MM.1S (cell line): Measurements from ENCODE around the gene EVL.

Experiments used
- DNase-seq: peaks from one replicate; pipeline ENCODE4 v3.0.0-alpha.2; 2015
- H2AFZ ChIP-seq: fragments of 300-600 bp; sonication (generic); 2 replicates; pipeline ENCODE4 v1.6.0; 2016; ENCODE audit warnings: antibody characterized with exemption, low read length
- H3F3A ChIP-seq: fragments of 300-600 bp; sonication (generic); 2 replicates; pipeline ENCODE4 v1.6.1; 2016; ENCODE audit warnings: mild to moderate bottlenecking, antibody characterized with exemption, low read length, moderate library complexity, mixed read lengths; ENCODE audit not compliant: insufficient read depth
- H3K27ac ChIP-seq: fragments of 300-600 bp; sonication (generic); 2 replicates; pipeline ENCODE4 v1.5.1; 2016; ENCODE audit warnings: mild to moderate bottlenecking, low read length
- H3K27me3 ChIP-seq: fragments of 300-600 bp; sonication (generic); replicated peaks from 2 replicates; pipeline ENCODE4 v1.6.0; 2016; ENCODE audit warnings: low read length; ENCODE audit not compliant: insufficient read depth
- H3K36me3 ChIP-seq: fragments of 300-600 bp; sonication (generic); replicated peaks from 2 replicates; pipeline ENCODE4 v1.6.1; 2016; ENCODE audit warnings: mild to moderate bottlenecking, low read length, mixed read lengths; ENCODE audit not compliant: insufficient read depth
- H3K4me1 ChIP-seq: fragments of 300-600 bp; sonication (generic); 2 replicates; pipeline ENCODE4 v1.6.1; 2016; ENCODE audit warnings: low read length, mixed read lengths
- H3K4me2 ChIP-seq: fragments of 300-600 bp; sonication (generic); 2 replicates; pipeline ENCODE4 v1.6.0; 2016; ENCODE audit warnings: low read depth, low read length
- H3K4me3 ChIP-seq: fragments of 300-600 bp; sonication (generic); 2 replicates; pipeline ENCODE4 v1.5.1; 2016; ENCODE audit warnings: low read length, mixed read lengths
- H3K79me2 ChIP-seq: fragments of 300-600 bp; sonication (generic); 2 replicates; pipeline ENCODE4 v1.6.1; 2016; ENCODE audit warnings: mixed run types, low read length, mixed read lengths
- H3K9ac ChIP-seq: fragments of 300-600 bp; sonication (generic); 2 replicates; pipeline ENCODE4 v1.6.1; 2016; ENCODE audit warnings: low read length, mixed read lengths
- H3K9me2 ChIP-seq: fragments of 300-600 bp; sonication (generic); replicated peaks from 2 replicates; pipeline ENCODE4 v1.6.1; 2016; ENCODE audit warnings: mild to moderate bottlenecking, low read length, mixed read lengths; ENCODE audit not compliant: insufficient read depth
- H3K9me3 ChIP-seq: fragments of 300-600 bp; sonication (generic); replicated peaks from 2 replicates; pipeline ENCODE4 v1.6.1; 2016; ENCODE audit warnings: mild to moderate bottlenecking, low read length, mixed read lengths; ENCODE audit not compliant: insufficient read depth
- H4K20me1 ChIP-seq: fragments of 300-600 bp; sonication (generic); 2 replicates; pipeline ENCODE4 v1.6.1; 2016; ENCODE audit warnings: mild to moderate bottlenecking, low read length, moderate library complexity, mixed read lengths; ENCODE audit not compliant: insufficient read depth
- EZH2 ChIP-seq: fragments of 300-600 bp; sonication (generic); optimal IDR thresholded peaks from 2 replicates; pipeline ENCODE3; 2017; ENCODE audit warnings: low read depth, mild to moderate bottlenecking, antibody characterized with exemption, low read length, mixed read lengths
- EZH2phosphoT487 ChIP-seq: fragments of 300-600 bp; sonication (generic); IDR thresholded peaks from 2 replicates; pipeline ENCODE4 v1.6.1; 2018; ENCODE audit warnings: antibody characterized with exemption, low read length
- TF ChIP-seq, protein P1 (sequence below): fragments of 300-600 bp; sonication (generic); IDR thresholded peaks from 2 replicates; pipeline ENCODE4 v1.5.1; 2016; ENCODE audit warnings: antibody characterized with exemption, low read length, mixed read lengths

Gene EVL

DNA sequence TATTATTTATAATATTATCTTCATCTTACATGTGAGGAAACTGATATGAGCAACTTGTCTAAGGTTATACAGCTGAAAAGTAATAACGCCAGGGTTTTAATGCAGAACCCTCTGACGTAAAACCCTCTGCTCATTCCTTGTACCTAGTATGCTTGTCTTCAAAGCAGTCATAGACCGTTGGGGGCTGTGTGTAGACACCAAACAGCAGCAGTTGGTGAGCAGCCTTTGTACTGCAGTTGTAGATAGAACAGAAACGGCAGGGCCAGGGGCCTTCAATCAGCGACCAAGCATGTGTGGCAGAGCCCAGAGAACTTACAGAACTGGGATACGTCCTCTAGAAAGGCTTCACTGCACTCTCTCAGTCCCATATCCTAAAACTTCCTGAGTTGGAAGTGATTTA is 28.1 kb downstream of the EVL start:
- no peak overlapping the region for H3K4me3 ChIP-seq
- TF ChIP-seq EZH2phosphoT487 (no peak), EZH2 (no peak)
- TF ChIP-seq, protein P1, sequence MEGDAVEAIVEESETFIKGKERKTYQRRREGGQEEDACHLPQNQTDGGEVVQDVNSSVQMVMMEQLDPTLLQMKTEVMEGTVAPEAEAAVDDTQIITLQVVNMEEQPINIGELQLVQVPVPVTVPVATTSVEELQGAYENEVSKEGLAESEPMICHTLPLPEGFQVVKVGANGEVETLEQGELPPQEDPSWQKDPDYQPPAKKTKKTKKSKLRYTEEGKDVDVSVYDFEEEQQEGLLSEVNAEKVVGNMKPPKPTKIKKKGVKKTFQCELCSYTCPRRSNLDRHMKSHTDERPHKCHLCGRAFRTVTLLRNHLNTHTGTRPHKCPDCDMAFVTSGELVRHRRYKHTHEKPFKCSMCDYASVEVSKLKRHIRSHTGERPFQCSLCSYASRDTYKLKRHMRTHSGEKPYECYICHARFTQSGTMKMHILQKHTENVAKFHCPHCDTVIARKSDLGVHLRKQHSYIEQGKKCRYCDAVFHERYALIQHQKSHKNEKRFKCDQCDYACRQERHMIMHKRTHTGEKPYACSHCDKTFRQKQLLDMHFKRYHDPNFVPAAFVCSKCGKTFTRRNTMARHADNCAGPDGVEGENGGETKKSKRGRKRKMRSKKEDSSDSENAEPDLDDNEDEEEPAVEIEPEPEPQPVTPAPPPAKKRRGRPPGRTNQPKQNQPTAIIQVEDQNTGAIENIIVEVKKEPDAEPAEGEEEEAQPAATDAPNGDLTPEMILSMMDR = no peak
- no peak for DNase-seq
- H3K9me3 ChIP-seq = no peaks in the 10 kb centered on the region
- H3K4me1 ChIP-seq = no peaks in the 10 kb centered on the region
- no peaks in the 10 kb centered on the region for H3F3A ChIP-seq
- H4K20me1 ChIP-seq = no peaks in the 10 kb centered on the region
- H3K9ac ChIP-seq = no peak overlapping the region
- H3K36me3 ChIP-seq = no peaks in the 10 kb centered on the region
- H3K4me2 ChIP-seq = no peak overlapping the region
- no peak overlapping the region for H3K27ac ChIP-seq
- H3K27me3 ChIP-seq = no peaks in the 10 kb centered on the region
- H3K79me2 ChIP-seq = no peaks in the 10 kb centered on the region
- no peak overlapping the region for H2AFZ ChIP-seq
- H3K9me2 ChIP-seq = no peaks in the 10 kb centered on the region

DNA sequence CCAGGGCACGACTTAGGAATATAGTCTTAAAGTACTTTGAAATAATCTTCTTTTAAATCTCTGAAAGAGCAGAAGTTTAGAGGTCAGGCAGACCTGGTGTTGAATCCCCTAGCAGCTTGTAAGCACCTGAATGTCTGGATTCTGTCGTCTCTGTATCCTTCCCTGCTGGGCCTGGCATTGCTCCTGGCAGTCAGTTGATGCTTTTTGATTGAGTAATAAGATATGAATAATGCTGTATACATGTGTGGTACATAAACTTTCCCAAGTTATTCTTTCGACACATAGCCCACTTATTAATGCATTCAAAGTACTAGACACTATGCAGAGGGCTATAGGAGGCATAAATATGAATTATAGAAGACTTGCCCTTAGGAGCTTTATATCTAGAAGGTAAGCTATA is 31.4 kb downstream of the EVL start:
- no peak overlapping the region for H3K9ac ChIP-seq
- H3K4me3 ChIP-seq = no peak overlapping the region
- no peaks in the 10 kb centered on the region for H3F3A ChIP-seq
- H3K4me2 ChIP-seq = no peak overlapping the region
- no peaks in the 10 kb centered on the region for H3K36me3 ChIP-seq
- no peaks in the 10 kb centered on the region for H3K79me2 ChIP-seq
- H4K20me1 ChIP-seq = no peaks in the 10 kb centered on the region
- no peaks in the 10 kb centered on the region for H3K27me3 ChIP-seq
- no peak for TF ChIP-seq EZH2
- TF ChIP-seq, protein P1 = no peak
- TF ChIP-seq EZH2phosphoT487 = no peak
- no peaks in the 10 kb centered on the region for H3K9me2 ChIP-seq
- H3K9me3 ChIP-seq = no peaks in the 10 kb centered on the region
- H2AFZ ChIP-seq = no peak overlapping the region
- no peak overlapping the region for H3K27ac ChIP-seq
- DNase-seq = no peak
- H3K4me1 ChIP-seq = no peaks in the 10 kb centered on the region

DNA sequence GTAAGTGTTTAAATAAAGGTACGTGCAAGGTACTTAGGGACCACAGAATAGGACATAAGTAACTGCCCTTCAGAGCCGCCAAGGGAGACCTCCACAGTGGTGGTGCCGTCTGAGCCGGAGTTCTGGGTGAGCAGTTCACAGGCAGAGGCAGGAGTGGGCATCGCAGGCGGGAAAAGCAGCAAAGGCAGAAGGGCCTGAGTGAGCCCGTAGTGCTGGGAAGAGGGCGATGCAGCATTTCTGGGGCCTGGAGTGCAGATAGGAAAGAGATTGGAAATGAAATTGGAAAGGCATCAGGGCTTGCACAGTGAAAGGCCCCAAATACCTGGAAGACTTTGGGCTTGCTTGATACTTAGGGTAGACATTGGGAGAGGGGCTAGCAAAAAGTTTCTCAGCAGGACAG is 32.9 kb downstream of the EVL start:
- no peaks in the 10 kb centered on the region for H4K20me1 ChIP-seq
- no peak overlapping the region for H2AFZ ChIP-seq
- H3K4me3 ChIP-seq = no peak overlapping the region
- H3K4me2 ChIP-seq = no peak overlapping the region
- H3K27me3 ChIP-seq = no peaks in the 10 kb centered on the region
- no peaks in the 10 kb centered on the region for H3K4me1 ChIP-seq
- H3K9me3 ChIP-seq = no peaks in the 10 kb centered on the region
- H3K27ac ChIP-seq = no peak overlapping the region
- no peaks in the 10 kb centered on the region for H3K9me2 ChIP-seq
- no peak overlapping the region for H3K9ac ChIP-seq
- no peak for DNase-seq
- TF ChIP-seq EZH2 = no peak
- TF ChIP-seq EZH2phosphoT487 = no peak
- TF ChIP-seq, protein P1 = no peak
- H3K36me3 ChIP-seq = no peaks in the 10 kb centered on the region
- H3K79me2 ChIP-seq = no peaks in the 10 kb centered on the region
- H3F3A ChIP-seq = no peaks in the 10 kb centered on the region
